ENCODE results near the gene TP53I13.

DNA sequence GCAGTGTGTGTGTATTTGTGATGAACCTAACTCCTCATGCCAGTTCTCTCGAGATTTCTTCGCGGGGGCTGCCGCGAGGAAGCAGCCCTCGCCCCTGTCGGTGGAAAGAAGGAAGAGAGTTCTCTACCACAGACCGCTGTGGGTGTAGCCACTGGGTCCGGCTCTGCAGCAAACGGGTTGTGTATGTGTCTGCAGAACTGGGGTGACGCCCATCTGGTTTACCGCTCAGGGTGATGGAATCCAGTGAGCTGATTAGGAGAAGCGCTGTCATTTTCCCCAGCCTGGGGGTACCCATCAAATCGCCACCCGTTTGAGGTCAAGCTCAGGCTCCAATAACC is 46.5 kb downstream of the TP53I13 start:
- no peak for TF ChIP-seq EZH2 (IDR thresholded peaks at IDR 0.05)
- TF ChIP-seq, protein P1, sequence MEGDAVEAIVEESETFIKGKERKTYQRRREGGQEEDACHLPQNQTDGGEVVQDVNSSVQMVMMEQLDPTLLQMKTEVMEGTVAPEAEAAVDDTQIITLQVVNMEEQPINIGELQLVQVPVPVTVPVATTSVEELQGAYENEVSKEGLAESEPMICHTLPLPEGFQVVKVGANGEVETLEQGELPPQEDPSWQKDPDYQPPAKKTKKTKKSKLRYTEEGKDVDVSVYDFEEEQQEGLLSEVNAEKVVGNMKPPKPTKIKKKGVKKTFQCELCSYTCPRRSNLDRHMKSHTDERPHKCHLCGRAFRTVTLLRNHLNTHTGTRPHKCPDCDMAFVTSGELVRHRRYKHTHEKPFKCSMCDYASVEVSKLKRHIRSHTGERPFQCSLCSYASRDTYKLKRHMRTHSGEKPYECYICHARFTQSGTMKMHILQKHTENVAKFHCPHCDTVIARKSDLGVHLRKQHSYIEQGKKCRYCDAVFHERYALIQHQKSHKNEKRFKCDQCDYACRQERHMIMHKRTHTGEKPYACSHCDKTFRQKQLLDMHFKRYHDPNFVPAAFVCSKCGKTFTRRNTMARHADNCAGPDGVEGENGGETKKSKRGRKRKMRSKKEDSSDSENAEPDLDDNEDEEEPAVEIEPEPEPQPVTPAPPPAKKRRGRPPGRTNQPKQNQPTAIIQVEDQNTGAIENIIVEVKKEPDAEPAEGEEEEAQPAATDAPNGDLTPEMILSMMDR (IDR thresholded peaks at IDR 0.05 in 2 of 3, conservative IDR thresholded peaks at IDR 0.05 in 1 of 3; ENCODE audit: borderline replicate concordance in 1 of 3, insufficient read depth in 1 of 3, low read depth in 2 of 3, low read length in 2 of 3): no peak
- TF ChIP-seq, protein P2, sequence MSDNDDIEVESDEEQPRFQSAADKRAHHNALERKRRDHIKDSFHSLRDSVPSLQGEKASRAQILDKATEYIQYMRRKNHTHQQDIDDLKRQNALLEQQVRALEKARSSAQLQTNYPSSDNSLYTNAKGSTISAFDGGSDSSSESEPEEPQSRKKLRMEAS (IDR thresholded peaks at IDR 0.05): no peak

All from HCT116 (cell line).